HEK293T (cell line): Measurements from ENCODE around the gene MYLK4.

Experiments used
- ARNT ChIP-seq: fragments of 450-650 bp; IDR thresholded peaks from 2 replicates; pipeline ENCODE4 v1.6.1; 2017; ENCODE audit warnings: mild to moderate bottlenecking
- BHLHE40 ChIP-seq: fragments of 450-650 bp; IDR thresholded peaks from 2 replicates; pipeline ENCODE4 v1.6.1; 2016; ENCODE audit warnings: mild to moderate bottlenecking, moderate library complexity, borderline replicate concordance
- CTBP1 ChIP-seq: fragments of 450-650 bp; IDR thresholded peaks from 2 replicates; pipeline ENCODE4 v1.6.1; 2016; ENCODE audit warnings: borderline replicate concordance
- ELF4 ChIP-seq: fragments of 450-650 bp; IDR thresholded peaks from 2 replicates; pipeline ENCODE4 v1.6.1; 2017; ENCODE audit warnings: antibody characterized with exemption
- FOXA1 ChIP-seq: fragments of 450-650 bp; IDR thresholded peaks from 2 replicates; pipeline ENCODE4 v1.6.1; 2016; ENCODE audit warnings: mild to moderate bottlenecking
- FOXK2 ChIP-seq: fragments of 450-650 bp; IDR thresholded peaks from 2 replicates; pipeline ENCODE4 v1.6.1; 2016; ENCODE audit warnings: mild to moderate bottlenecking
- FOXM1 ChIP-seq: fragments of 450-650 bp; IDR thresholded peaks from 2 replicates; pipeline ENCODE4 v1.6.1; 2017; ENCODE audit warnings: mild to moderate bottlenecking, borderline replicate concordance
- HDGF ChIP-seq: fragments of 450-650 bp; IDR thresholded peaks from 2 replicates; pipeline ENCODE4 v1.6.1; 2017; ENCODE audit warnings: antibody characterized with exemption, borderline replicate concordance
- LEF1 ChIP-seq: fragments of 450-650 bp; IDR thresholded peaks from 2 replicates; pipeline ENCODE4 v1.6.1; 2017; ENCODE audit warnings: mild to moderate bottlenecking, borderline replicate concordance
- NFRKB ChIP-seq: fragments of 450-650 bp; IDR thresholded peaks from 2 replicates; pipeline ENCODE4 v1.6.1; 2016; ENCODE audit warnings: mild to moderate bottlenecking, moderate library complexity
- SP1 ChIP-seq: fragments of 450-650 bp; IDR thresholded peaks from 2 replicates; pipeline ENCODE4 v1.6.1; 2017
- TARDBP ChIP-seq: fragments of 450-650 bp; IDR thresholded peaks from 2 replicates; pipeline ENCODE4 v1.6.1; 2016
- ZNF384 ChIP-seq: fragments of 450-650 bp; IDR thresholded peaks from 2 replicates; pipeline ENCODE4 v1.6.1; 2016
- TF ChIP-seq, protein P1 (sequence below): fragments of 450-650 bp; IDR thresholded peaks from 2 replicates; pipeline ENCODE4 v1.6.1; 2016

GRCh38 chr6:2732503-2733089 is 18.1 kb downstream of the MYLK4 start:
- no peak for TF ChIP-seq FOXM1
- no peak for TF ChIP-seq TARDBP
- TF ChIP-seq ELF4, result no peak
- no peak for TF ChIP-seq NFRKB
- TF ChIP-seq BHLHE40, result no peak
- TF ChIP-seq FOXA1, result no peak
- no peak for TF ChIP-seq SP1
- TF ChIP-seq HDGF, result no peak
- TF ChIP-seq FOXK2, result no peak
- TF ChIP-seq ZNF384, result no peak
- no peak for TF ChIP-seq LEF1
- TF ChIP-seq ARNT, result no peak
- TF ChIP-seq, protein P1, sequence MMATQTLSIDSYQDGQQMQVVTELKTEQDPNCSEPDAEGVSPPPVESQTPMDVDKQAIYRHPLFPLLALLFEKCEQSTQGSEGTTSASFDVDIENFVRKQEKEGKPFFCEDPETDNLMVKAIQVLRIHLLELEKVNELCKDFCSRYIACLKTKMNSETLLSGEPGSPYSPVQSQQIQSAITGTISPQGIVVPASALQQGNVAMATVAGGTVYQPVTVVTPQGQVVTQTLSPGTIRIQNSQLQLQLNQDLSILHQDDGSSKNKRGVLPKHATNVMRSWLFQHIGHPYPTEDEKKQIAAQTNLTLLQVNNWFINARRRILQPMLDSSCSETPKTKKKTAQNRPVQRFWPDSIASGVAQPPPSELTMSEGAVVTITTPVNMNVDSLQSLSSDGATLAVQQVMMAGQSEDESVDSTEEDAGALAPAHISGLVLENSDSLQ, result no peak
- no peak for TF ChIP-seq CTBP1
